Skeletal muscle tissue (tissue), 4 donors: ENCODE data around the gene TWF2. TPM values are rescaled to one million over a fixed set of nuclear protein-coding genes. Genes with fewer than 3 reads are reported as not detected.
A peak's percentile ranks its signal among the peaks of the same experiment; 100 is the strongest.

Source experiments
- H3K27ac ChIP-seq: one replicate; pipeline ENCODE4 v1.7.0; 2013; ENCODE audit warnings: mild to moderate bottlenecking, low read depth, low read length, inconsistent platforms
- H3K27me3 ChIP-seq, 3 donors: one replicate each; pipeline ENCODE4 v1.7.0; 2013; ENCODE audit warnings: low read length in 3 of 3; ENCODE audit not compliant: control insufficient read depth in 3 of 3, insufficient read depth in 3 of 3
- H3K36me3 ChIP-seq, 3 donors: one replicate each; pipeline ENCODE4 v1.7.0; 2013; ENCODE audit warnings: low read length in 3 of 3; ENCODE audit not compliant: control insufficient read depth in 3 of 3, insufficient read depth in 3 of 3
- H3K4me1 ChIP-seq, 3 donors: one replicate each; pipeline ENCODE4 v1.7.0; 2013; ENCODE audit warnings: low read length in 3 of 3, mild to moderate bottlenecking in 3 of 3; ENCODE audit not compliant: control insufficient read depth in 3 of 3, insufficient read depth in 3 of 3
- H3K4me3 ChIP-seq, 3 donors: one replicate each; pipeline ENCODE4 v1.7.0; 2013; ENCODE audit warnings: low read length in 3 of 3
- H3K9ac ChIP-seq, 3 donors: one replicate each; pipeline ENCODE4 v1.7.0; 2013; ENCODE audit warnings: low read length in 3 of 3, mild to moderate bottlenecking in 3 of 3, moderate library complexity in 2 of 3, low read depth in 1 of 3
- H3K9me3 ChIP-seq, 3 donors: one replicate each; pipeline ENCODE4 v1.7.0; 2013; ENCODE audit warnings: low read length in 3 of 3; ENCODE audit not compliant: control insufficient read depth in 3 of 3
- total RNA-seq: library from RNA; depleted of rRNA; stranded (reverse); fragments of >200 nt; gene quantifications from one replicate; pipeline ENCODE4 v1.2.3, GENCODE V29; 2014
- donor health status: Osteomylitis.

Gene TWF2
- total RNA-seq, 1 donor from 2014 or later, result 18.8 TPM

- peaks cover 72 to 93% (median 82%) of the 10 kb centered on the region in 3 donors for H3K36me3 ChIP-seq
Observed at GRCh38 chr3:52259448-52259847, 20.5 kb upstream of the TWF2 start.

GRCh38 chr3:52259035-52259434 is 20.1 kb upstream of the TWF2 start:
- H3K4me1 ChIP-seq, result no peaks in the 10 kb centered on the region
- H3K9me3 ChIP-seq, result no peaks in the 10 kb centered on the region
- H3K9ac ChIP-seq, result no peak overlapping the region
- no peak overlapping the region for H3K27ac ChIP-seq
- no peaks in the 10 kb centered on the region for H3K27me3 ChIP-seq
- H3K36me3 ChIP-seq, result peaks cover 73 to 93% (median 81%) of the 10 kb centered on the region in 3 donors
- H3K4me3 ChIP-seq, result no peak overlapping the region

More at GRCh38 chr3:52259448-52259847, 20.5 kb upstream of the TWF2 start:
- Histone ChIP-seq H3K27me3 (no peaks in the 10 kb centered on the region), H3K4me3 (no peak overlapping the region), H3K4me1 (no peaks in the 10 kb centered on the region), H3K9ac (no peak overlapping the region), H3K9me3 (no peaks in the 10 kb centered on the region), H3K27ac (no peak overlapping the region)

GRCh38 chr3:52257911-52258310 is 19.0 kb upstream of the TWF2 start:
- H3K36me3 ChIP-seq, result peaks cover 75 to 95% (median 83%) of the 10 kb centered on the region in 3 donors
- no peaks in the 10 kb centered on the region for H3K27me3 ChIP-seq
- peaks cover 0 to 8% (median 2%) of the 10 kb centered on the region in 3 donors for H3K4me1 ChIP-seq
- H3K27ac ChIP-seq, result no peak overlapping the region
- H3K4me3 ChIP-seq, result no peak overlapping the region
- no peak overlapping the region for H3K9ac ChIP-seq
- H3K9me3 ChIP-seq, result no peaks in the 10 kb centered on the region

- Histone ChIP-seq H3K27me3 (no peaks in the 10 kb centered on the region), H3K4me1 (peaks cover 0 to 16% (median 6%) of the 10 kb centered on the region in 3 donors), H3K9me3 (no peaks in the 10 kb centered on the region), H3K9ac (no peak overlapping the region), H3K4me3 (no peak overlapping the region), H3K27ac (no peak overlapping the region), H3K36me3 (peaks cover 64 to 83% (median 79%) of the 10 kb centered on the region in 3 donors)
Observed at GRCh38 chr3:52256622-52257021, 17.7 kb upstream of the TWF2 start.

- no peaks in the 10 kb centered on the region for H3K27me3 ChIP-seq
- no peak overlapping the region for H3K4me3 ChIP-seq
- H3K36me3 ChIP-seq, result peaks cover 64 to 78% (median 77%) of the 10 kb centered on the region in 3 donors
- H3K27ac ChIP-seq, result no peak overlapping the region
- H3K9ac ChIP-seq, result no peak overlapping the region
- H3K9me3 ChIP-seq, result no peaks in the 10 kb centered on the region
- H3K4me1 ChIP-seq, result peaks cover 0 to 18% (median 8%) of the 10 kb centered on the region in 3 donors
Observed at GRCh38 chr3:52256159-52256558, 17.2 kb upstream of the TWF2 start.

- peaks cover 0 to 26% (median 10%) of the 10 kb centered on the region in 3 donors for H3K4me1 ChIP-seq
- no peak overlapping the region for H3K9ac ChIP-seq
- no peaks in the 10 kb centered on the region for H3K9me3 ChIP-seq
- H3K36me3 ChIP-seq, result peaks cover 63 to 78% (median 75%) of the 10 kb centered on the region in 3 donors
- H3K27me3 ChIP-seq, result no peaks in the 10 kb centered on the region
- no peak overlapping the region for H3K4me3 ChIP-seq
- no peak overlapping the region for H3K27ac ChIP-seq
Observed at GRCh38 chr3:52254608-52255007, 15.7 kb upstream of the TWF2 start.

GRCh38 chr3:52253314-52254304 is 14.7 kb upstream of the TWF2 start:
- Histone ChIP-seq H3K9ac (peak overlapping the region in 1 of 3 donors; percentile 2), H3K27ac (no peak overlapping the region), H3K4me3 (no peak overlapping the region), H3K27me3 (no peaks in the 10 kb centered on the region), H3K4me1 (peaks cover 3 to 35% (median 13%) of the 10 kb centered on the region in 3 donors), H3K36me3 (peaks cover 62 to 78% (median 75%) of the 10 kb centered on the region in 3 donors), H3K9me3 (no peaks in the 10 kb centered on the region)

- Histone ChIP-seq H3K36me3 (peaks cover 31 to 46% (median 45%) of the 10 kb centered on the region in 3 donors), H3K9me3 (no peaks in the 10 kb centered on the region), H3K4me3 (no peak overlapping the region), H3K27ac (no peak overlapping the region), H3K4me1 (peaks cover 13 to 62% (median 35%) of the 10 kb centered on the region in 3 donors), H3K9ac (no peak overlapping the region), H3K27me3 (peaks cover 1 to 9% (median 9%) of the 10 kb centered on the region in 3 donors)
Observed at GRCh38 chr3:52250122-52250521, 11.2 kb upstream of the TWF2 start.

GRCh38 chr3:52249683-52250082 is 10.7 kb upstream of the TWF2 start:
- Histone ChIP-seq H3K9me3 (no peaks in the 10 kb centered on the region), H3K4me3 (no peak overlapping the region), H3K27me3 (peaks cover 2 to 13% (median 13%) of the 10 kb centered on the region in 3 donors), H3K4me1 (peaks cover 16 to 66% (median 39%) of the 10 kb centered on the region in 3 donors), H3K36me3 (peaks cover 31 to 45% (median 44%) of the 10 kb centered on the region in 3 donors), H3K9ac (no peak overlapping the region), H3K27ac (no peak overlapping the region)
